GM12875 (cell line): Measurements from ENCODE around the gene AP2A2.

Experiments
- H3K4me3 ChIP-seq: one replicate; pipeline ENCODE4 v1.5.1; 2011; ENCODE audit warnings: low read depth, low read length, control low read depth
- TF ChIP-seq, protein P1 (sequence below): IDR thresholded peaks from 2 replicates; pipeline ENCODE4 v1.5.1; 2011; ENCODE audit warnings: low read depth, mild to moderate bottlenecking, control low read depth, inconsistent platforms, low read length, moderate library complexity, borderline replicate concordance; ENCODE audit not compliant: insufficient read depth

The AP2A2 gene

DNA sequence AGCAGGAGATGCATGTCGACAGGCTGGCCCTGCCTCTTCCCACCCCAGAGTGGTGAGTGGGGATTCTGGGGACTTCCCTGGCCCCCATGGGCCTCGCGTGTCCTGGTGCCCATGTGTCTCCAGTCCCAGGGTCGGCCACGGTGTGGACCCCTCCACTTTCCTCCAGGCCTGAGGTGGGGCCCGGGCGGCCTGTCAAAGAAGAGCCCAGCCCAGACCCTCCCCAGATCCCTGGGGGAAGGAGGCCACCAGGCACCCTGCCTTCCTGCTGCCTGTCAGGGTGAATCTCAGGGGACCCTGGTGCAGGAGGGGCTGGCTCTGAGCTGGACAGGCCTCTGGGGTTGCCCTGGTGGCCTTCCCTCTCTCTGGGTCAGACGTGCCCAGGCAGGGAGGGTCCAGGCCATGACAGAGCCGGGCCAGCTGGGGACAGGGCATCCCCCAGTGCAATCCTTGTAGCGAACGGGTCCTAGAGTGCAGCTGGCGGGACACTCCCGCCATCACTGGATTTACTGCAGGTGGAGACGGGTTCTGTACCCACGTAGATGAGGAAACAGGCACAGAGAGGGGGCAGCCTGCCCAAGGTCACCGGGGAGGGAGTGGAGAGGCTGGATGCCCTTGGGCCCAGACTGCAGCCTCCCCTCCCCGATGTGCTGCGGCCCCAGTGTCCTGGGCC is 124.4 kb downstream of the AP2A2 start:
- no peak overlapping the region for H3K4me3 ChIP-seq
- TF ChIP-seq, protein P1, sequence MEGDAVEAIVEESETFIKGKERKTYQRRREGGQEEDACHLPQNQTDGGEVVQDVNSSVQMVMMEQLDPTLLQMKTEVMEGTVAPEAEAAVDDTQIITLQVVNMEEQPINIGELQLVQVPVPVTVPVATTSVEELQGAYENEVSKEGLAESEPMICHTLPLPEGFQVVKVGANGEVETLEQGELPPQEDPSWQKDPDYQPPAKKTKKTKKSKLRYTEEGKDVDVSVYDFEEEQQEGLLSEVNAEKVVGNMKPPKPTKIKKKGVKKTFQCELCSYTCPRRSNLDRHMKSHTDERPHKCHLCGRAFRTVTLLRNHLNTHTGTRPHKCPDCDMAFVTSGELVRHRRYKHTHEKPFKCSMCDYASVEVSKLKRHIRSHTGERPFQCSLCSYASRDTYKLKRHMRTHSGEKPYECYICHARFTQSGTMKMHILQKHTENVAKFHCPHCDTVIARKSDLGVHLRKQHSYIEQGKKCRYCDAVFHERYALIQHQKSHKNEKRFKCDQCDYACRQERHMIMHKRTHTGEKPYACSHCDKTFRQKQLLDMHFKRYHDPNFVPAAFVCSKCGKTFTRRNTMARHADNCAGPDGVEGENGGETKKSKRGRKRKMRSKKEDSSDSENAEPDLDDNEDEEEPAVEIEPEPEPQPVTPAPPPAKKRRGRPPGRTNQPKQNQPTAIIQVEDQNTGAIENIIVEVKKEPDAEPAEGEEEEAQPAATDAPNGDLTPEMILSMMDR: no peak

DNA sequence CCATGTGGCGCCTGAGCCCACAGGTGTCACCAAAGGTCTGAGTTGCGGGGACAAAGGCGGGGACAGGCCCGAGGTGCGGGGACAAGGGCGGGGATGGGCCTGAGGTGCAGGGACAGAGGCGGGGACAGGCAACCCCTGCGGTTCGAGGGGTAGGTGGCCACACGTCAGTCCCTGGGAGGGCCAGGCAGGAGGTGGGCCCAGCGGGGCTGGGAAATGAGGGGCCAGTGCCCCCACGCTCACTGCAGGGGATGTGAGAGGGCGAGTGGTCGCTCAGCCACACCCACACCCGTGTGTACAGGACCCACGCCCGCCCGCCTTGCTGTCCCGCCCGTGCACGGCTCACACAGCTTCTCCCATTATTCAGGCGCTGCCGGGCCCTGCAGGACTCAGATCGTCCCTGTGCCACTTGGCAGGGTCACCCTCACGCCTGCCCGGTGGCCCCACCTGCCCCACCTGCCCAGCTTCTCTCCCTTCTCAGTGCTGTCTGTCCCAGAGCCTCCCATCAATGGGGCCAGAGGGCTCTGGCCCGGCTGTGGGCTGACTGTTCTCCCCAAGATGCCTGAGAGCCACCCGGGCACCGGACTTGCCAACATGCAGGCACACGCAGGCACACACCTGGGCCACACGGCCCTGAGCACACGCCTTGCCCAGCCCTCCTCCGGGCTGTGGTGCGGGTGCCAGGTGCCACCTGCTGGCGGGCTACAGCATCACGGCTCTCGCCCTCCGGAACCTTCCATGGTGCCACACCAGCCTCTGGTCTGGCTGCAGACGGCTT is 125.1 kb downstream of the AP2A2 start:
- TF ChIP-seq, protein P1: peak; percentile 97
- no peak overlapping the region for H3K4me3 ChIP-seq

DNA sequence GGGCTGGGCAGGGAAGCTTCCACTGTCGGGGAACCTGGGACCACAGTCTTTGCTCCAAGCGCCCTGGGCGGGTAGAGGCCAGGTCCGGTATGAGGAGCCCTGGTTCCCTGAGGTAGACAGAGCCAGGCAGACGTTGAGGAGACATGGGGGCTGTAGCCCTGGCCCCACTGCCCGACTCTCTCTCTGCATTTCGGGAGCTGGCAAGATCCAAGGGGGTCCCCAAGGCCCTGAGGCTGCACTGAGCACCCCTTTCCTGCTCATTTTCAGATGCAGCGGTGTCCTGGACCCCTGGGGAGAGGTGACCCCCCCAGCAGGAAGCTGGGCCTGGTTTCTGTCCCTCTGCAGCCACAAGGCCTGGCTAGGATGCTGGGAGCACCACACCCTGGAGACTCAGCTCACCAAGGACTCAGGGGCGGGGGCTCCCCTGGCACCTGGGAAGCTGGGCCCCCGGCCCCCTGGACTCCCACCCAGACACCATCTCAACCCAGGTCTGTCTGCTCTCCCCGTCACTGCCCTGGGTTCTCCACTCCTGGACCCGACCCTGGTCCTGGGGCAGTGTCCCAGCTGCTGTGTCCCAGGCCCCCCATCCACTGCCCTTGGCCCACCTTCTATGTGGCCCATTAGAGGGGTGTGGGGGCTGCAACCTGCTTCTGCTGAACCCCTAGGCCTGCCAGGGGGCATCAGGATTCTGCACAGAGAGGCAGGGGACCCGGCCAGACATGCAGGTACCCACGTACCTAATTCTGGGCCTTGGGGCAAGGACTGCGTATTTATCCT is 125.9 kb downstream of the AP2A2 start:
- TF ChIP-seq, protein P1: no peak
- H3K4me3 ChIP-seq: no peak overlapping the region

DNA sequence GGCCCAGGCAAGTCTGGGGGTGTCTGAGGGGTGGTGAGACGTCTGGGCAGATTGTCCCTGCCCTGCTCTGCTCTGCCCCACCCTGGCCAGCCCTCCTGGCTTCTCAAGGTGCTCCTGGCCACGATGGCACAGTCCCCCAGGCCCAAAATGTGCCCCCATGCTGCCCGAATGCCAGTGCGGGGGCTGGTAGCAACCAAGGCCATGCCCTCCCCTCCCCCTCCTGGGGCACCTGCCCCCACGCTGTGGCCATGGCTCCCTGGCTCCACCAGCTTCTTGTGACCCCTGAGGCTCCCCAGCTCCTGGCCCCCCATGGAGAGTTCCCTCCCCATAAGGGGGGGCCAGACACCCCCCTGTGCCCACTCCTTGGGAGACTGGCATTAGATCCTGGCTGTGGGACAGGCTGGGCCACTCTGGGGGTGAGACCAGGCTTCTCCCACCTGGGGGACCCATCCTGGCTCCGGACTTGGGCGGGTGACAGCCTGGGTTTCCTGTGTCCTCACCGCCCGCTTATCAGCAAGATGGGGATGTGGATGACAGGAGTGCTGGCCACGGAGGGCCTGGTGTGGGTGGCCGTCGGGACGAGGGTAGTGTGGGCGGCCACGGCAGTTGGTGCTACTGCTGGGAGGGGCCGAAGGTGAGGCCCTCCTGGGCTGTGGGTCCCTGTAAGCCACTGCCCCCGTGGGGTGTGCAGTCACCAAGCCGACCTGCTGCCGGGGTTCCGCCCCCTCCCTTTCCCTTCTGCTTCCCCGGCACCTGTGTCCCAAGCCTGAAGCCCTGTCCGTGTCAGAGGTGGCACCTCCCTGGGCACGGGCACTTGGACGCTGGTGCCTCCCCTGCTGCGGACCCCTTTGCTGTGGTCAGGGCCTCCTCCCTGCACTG is 126.7 kb downstream of the AP2A2 start:
- H3K4me3 ChIP-seq: no peak overlapping the region
- TF ChIP-seq, protein P1: no peak

DNA sequence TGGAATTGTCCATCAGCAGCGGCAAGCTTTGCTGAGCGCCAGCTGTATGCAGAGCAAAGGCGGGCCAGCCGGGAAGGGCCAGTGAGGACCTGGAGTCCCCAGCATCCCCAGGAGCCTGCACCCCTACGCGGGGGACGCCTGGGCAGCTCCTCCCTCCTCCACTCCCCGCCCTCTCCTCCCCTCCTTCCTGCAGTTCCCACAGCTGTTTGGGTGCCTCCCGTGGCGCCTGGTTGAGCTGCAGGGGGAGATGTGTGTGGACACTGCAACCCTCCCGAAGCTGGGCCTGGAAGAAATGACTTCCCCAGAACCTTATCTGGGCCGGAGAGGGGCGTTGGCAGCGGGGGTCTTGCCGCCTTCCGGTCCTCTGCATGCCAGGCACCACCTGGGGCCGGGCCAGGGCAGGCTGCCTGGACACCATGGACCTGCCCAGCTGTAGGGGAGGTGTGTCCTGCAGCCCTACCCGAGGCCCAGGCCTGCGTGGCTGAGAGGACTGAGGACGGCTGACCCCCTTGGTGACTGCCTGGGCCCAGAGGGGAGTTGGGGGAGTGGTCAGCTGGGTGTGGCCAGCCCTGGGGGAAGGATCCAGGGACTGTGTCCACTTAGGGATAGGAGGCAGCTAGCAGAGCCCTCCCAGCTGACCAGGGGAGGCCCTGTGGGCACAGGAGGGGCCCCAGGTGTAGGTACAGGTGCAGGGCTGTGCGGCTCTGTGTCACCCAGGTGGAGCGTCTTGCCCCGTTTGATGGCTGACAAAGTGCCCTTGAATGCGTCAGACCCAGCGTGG is 127.6 kb downstream of the AP2A2 start:
- no peak overlapping the region for H3K4me3 ChIP-seq
- TF ChIP-seq, protein P1: no peak
